Breast epithelium (tissue), 3 donors: Measurements from ENCODE around the gene PTPRF.

ENCODE experiments used
- POLR2A ChIP-seq: fragments of 450-650 bp; IDR thresholded peaks from one replicate; pipeline ENCODE4 v1.6.1; 2016; ENCODE audit warnings: antibody characterized with exemption, mild to moderate bottlenecking, moderate library complexity
- TF ChIP-seq, protein P1 (sequence below), 3 donors: fragments of 450-650 bp; IDR thresholded peaks; one replicate each; pipeline ENCODE4 v1.5.1; 2016 to 2017; ENCODE audit warnings: antibody characterized with exemption in 3 of 3, mild to moderate bottlenecking in 3 of 3, moderate library complexity in 3 of 3

DNA sequence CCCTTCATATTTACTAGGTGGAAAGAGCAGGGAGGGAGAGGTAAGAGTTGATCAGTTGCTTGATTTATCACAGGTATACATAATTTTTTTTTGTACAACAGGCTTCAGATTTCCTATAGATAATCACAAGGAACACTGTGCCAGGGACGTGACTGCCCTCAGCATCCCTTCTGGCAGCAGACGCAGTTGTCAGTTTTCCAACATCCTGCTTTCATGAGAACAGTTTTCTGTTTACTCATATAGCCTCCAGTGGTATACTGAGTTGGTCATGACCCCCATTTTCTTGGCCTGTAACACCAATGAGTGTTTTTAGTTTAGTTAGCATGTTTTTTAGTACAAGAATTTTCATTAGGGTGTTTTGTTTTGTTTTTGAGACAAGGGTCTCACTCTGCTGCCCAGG lies 37.9 kb upstream of the PTPRF start:
- TF ChIP-seq, protein P1, sequence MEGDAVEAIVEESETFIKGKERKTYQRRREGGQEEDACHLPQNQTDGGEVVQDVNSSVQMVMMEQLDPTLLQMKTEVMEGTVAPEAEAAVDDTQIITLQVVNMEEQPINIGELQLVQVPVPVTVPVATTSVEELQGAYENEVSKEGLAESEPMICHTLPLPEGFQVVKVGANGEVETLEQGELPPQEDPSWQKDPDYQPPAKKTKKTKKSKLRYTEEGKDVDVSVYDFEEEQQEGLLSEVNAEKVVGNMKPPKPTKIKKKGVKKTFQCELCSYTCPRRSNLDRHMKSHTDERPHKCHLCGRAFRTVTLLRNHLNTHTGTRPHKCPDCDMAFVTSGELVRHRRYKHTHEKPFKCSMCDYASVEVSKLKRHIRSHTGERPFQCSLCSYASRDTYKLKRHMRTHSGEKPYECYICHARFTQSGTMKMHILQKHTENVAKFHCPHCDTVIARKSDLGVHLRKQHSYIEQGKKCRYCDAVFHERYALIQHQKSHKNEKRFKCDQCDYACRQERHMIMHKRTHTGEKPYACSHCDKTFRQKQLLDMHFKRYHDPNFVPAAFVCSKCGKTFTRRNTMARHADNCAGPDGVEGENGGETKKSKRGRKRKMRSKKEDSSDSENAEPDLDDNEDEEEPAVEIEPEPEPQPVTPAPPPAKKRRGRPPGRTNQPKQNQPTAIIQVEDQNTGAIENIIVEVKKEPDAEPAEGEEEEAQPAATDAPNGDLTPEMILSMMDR (IDR thresholded peaks at IDR 0.05), result no peak
- no peak for TF ChIP-seq POLR2A
